ENCODE results near the gene MRPL50.

The MRPL50 gene

DNA sequence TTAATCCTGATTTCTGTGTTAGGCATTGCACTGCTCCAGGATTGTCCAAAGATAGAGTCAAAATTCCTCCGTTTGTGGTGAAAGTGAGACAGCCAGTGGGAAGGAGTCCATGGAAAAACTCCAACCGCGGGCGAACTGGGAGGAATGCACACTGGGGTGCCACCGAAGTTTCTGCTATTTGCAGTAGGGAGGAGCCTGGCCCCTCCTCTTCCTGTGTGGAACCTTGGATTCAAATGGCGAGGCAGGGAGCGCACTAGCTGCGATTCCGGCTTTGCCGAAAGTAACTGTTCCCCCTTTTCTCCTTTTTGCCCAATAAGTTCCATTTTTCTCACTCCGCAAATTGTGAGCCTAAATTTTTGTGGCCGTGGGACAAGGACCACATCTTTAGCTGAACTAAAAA, 22.9 kb downstream of the MRPL50 start:
- H3K27me3 ChIP-seq (ENCODE audit: insufficient read depth, insufficient read length), result no peaks in the 10 kb centered on the region
- DNase-seq (ENCODE audit: low read depth, low spot score), result no peak
- H3K4me1 ChIP-seq (ENCODE audit: insufficient read depth, insufficient read length), result no peaks in the 10 kb centered on the region
- no peak overlapping the region for H3K4me3 ChIP-seq (ENCODE audit: insufficient read length, low read depth)
- H3K9ac ChIP-seq (ENCODE audit: insufficient read length, low read depth), result no peak overlapping the region
- no peaks in the 10 kb centered on the region for H3K36me3 ChIP-seq (ENCODE audit: insufficient read depth, insufficient read length, low read length)
- H3K9me3 ChIP-seq (ENCODE audit: insufficient read depth, low read length), result no peaks in the 10 kb centered on the region
- TF ChIP-seq SUZ12 (IDR thresholded peaks at IDR 0.05; ENCODE audit: extremely low read depth, insufficient read depth, insufficient read length), result no peak
- no peak for TF ChIP-seq YY1 (IDR thresholded peaks at IDR 0.05; ENCODE audit: insufficient read depth, insufficient read length)
- no peak for TF ChIP-seq ZNF274 (IDR thresholded peaks at IDR 0.05; ENCODE audit: low read depth, low read length)

DNA sequence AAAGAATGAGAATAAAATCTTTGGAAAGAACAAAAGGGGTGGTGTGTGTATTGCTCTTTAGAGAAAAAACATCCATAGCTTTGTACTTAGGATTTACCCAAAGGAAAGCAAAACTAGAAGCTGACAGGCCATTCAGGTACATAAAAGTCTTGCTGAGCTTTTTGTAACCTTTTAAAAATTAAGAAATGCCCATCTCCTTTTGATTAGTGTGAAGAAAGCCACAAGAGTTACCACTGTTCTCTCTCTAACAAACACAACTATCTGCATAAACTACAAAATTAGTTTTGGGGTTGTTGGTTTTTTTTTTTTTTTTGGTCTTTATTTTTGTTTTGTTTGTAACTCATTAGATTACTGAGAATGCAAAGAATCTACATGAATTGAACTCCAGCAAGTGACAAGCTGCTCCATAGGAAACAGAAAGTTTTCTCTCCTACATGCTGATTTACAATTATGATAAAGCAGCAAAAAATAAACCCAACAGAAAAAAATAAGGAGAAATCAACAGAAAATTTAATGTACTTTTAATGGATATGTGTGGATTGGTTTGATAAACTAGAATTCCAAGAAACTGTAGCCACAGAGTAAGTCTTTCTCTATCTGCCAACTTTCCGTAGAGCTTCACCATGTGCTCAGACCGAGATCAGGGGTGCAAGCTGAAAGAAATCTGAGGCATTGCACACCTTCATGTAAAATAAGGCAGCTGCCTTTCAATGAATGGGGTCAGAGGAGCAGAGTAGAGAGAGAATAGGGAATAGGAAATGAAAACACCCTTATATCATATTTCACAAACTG, 25.9 kb downstream of the MRPL50 start:
- Histone ChIP-seq H3K9me3 (ENCODE audit: insufficient read depth, low read length) (no peaks in the 10 kb centered on the region), H3K9ac (ENCODE audit: insufficient read length, low read depth) (no peak overlapping the region), H3K4me3 (ENCODE audit: insufficient read length, low read depth) (no peak overlapping the region), H3K36me3 (ENCODE audit: insufficient read depth, insufficient read length, low read length) (no peaks in the 10 kb centered on the region), H3K27me3 (ENCODE audit: insufficient read depth, insufficient read length) (no peaks in the 10 kb centered on the region), H3K4me1 (ENCODE audit: insufficient read depth, insufficient read length) (no peaks in the 10 kb centered on the region)
- no peak for TF ChIP-seq ZNF274 (IDR thresholded peaks at IDR 0.05; ENCODE audit: low read depth, low read length)
- no peak for DNase-seq (ENCODE audit: low read depth, low spot score)

DNA sequence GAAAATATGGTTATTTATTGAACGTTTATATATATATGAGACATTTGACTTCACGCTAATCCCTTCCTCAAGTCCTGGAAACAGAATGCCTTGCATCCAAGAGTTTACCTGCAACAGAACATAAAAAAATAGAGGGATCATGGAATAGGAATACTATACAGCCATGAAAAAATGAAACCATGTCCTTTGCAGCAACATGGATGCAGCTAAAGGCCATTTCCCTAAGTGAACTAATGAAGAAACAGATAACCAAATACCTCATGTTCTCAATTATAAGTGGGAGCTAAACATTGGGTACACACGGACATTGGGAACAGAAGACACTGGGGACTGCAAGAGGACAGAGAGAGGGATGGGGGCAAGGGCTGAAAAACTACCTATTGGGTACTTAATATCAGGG, 26.6 kb downstream of the MRPL50 start:
- no peak for TF ChIP-seq YY1 (IDR thresholded peaks at IDR 0.05; ENCODE audit: insufficient read depth, insufficient read length)
- no peak for TF ChIP-seq SUZ12 (IDR thresholded peaks at IDR 0.05; ENCODE audit: extremely low read depth, insufficient read depth, insufficient read length)
- TF ChIP-seq ZNF274 (IDR thresholded peaks at IDR 0.05; ENCODE audit: low read depth, low read length), result no peak
- H3K36me3 ChIP-seq (ENCODE audit: insufficient read depth, insufficient read length, low read length), result no peaks in the 10 kb centered on the region
- H3K9me3 ChIP-seq (ENCODE audit: insufficient read depth, low read length), result no peaks in the 10 kb centered on the region
- no peaks in the 10 kb centered on the region for H3K4me1 ChIP-seq (ENCODE audit: insufficient read depth, insufficient read length)
- no peak overlapping the region for H3K9ac ChIP-seq (ENCODE audit: insufficient read length, low read depth)
- H3K4me3 ChIP-seq (ENCODE audit: insufficient read length, low read depth), result no peak overlapping the region
- no peak for DNase-seq (ENCODE audit: low read depth, low spot score)
- no peaks in the 10 kb centered on the region for H3K27me3 ChIP-seq (ENCODE audit: insufficient read depth, insufficient read length)

DNA sequence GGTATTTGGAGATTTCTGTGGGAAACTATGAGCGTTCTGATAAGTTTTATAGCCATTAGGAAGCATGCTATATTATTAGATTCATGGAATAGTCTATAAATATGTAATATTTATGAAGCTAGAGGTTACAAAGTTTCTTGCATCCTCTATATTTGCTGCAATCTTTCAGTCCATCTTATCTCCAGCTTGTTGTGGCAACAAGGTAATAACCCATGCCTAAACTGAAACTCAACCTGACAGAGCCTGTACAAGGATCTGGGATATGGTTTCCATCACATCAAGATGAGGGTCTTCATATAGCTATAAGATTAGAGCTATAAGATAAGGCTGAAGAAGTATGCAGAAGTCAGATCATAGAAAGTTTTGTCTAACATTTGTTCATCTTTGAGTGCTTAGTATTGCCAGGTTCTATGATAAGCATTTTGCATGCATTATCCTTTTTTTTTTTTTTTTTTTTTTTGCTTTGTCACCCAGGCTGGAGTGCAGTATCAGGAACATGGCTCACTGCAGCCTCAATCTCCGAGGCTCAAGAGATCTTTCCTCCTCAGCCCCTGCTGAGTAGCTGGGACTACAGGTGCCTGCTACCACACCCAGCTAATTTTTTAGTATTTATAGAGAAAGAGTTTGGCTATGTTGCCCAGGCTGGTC, 28.4 kb downstream of the MRPL50 start:
- Histone ChIP-seq H3K4me3 (ENCODE audit: insufficient read length, low read depth) (no peak overlapping the region), H3K9ac (ENCODE audit: insufficient read length, low read depth) (no peak overlapping the region), H3K4me1 (ENCODE audit: insufficient read depth, insufficient read length) (no peaks in the 10 kb centered on the region), H3K27me3 (ENCODE audit: insufficient read depth, insufficient read length) (no peaks in the 10 kb centered on the region), H3K9me3 (ENCODE audit: insufficient read depth, low read length) (no peaks in the 10 kb centered on the region), H3K36me3 (ENCODE audit: insufficient read depth, insufficient read length, low read length) (no peaks in the 10 kb centered on the region)
- no peak for DNase-seq (ENCODE audit: low read depth, low spot score)
- no peak for TF ChIP-seq YY1 (IDR thresholded peaks at IDR 0.05; ENCODE audit: insufficient read depth, insufficient read length)
- TF ChIP-seq SUZ12 (IDR thresholded peaks at IDR 0.05; ENCODE audit: extremely low read depth, insufficient read depth, insufficient read length), result no peak

DNA sequence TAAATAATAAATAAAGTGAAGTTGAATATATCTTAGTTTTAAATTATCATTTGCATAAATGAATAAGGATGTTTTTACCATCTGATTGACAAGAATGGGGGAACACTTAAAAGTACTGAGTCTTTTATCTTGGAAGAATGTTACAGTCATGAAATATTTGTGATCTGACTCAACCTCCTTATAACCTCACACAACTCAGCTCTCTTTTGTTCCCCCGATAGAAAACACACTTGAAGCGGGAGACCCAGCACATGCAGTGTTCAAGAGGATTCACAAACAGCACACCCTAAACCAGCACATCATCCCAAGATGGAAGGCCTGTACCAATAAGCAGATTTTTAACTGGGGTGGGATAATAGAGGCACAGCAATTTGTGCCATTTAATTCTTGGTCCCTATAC, 29.1 kb downstream of the MRPL50 start:
- H3K27me3 ChIP-seq (ENCODE audit: insufficient read depth, insufficient read length), result no peaks in the 10 kb centered on the region
- H3K4me1 ChIP-seq (ENCODE audit: insufficient read depth, insufficient read length), result no peaks in the 10 kb centered on the region
- no peaks in the 10 kb centered on the region for H3K36me3 ChIP-seq (ENCODE audit: insufficient read depth, insufficient read length, low read length)
- no peak for TF ChIP-seq SUZ12 (IDR thresholded peaks at IDR 0.05; ENCODE audit: extremely low read depth, insufficient read depth, insufficient read length)
- no peak for TF ChIP-seq YY1 (IDR thresholded peaks at IDR 0.05; ENCODE audit: insufficient read depth, insufficient read length)
- no peak for TF ChIP-seq ZNF274 (IDR thresholded peaks at IDR 0.05; ENCODE audit: low read depth, low read length)
- H3K9ac ChIP-seq (ENCODE audit: insufficient read length, low read depth), result no peak overlapping the region
- DNase-seq (ENCODE audit: low read depth, low spot score), result no peak
- no peaks in the 10 kb centered on the region for H3K9me3 ChIP-seq (ENCODE audit: insufficient read depth, low read length)
- H3K4me3 ChIP-seq (ENCODE audit: insufficient read length, low read depth), result no peak overlapping the region

DNA sequence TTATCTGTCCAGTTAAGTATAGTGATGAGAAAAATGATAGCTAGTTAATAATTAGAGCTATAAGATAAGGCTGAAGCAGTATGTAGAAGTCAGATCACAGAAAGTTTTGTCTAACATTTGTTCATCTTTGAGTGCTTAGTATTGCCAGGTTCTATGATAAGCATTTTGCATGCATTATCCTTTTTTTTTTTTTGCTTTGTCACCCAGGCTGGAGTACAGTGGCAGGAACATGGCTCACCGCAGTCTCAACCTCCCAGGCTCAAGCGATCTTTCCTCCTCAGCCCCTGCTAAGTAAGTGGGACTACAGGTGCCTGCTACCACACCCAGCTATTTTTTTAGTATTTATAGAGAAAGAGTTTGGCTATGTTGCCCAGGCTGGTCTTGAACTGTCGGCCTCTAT, 31.1 kb downstream of the MRPL50 start:
- no peaks in the 10 kb centered on the region for H3K4me1 ChIP-seq (ENCODE audit: insufficient read depth, insufficient read length)
- no peak overlapping the region for H3K4me3 ChIP-seq (ENCODE audit: insufficient read length, low read depth)
- H3K9me3 ChIP-seq (ENCODE audit: insufficient read depth, low read length), result no peaks in the 10 kb centered on the region
- H3K36me3 ChIP-seq (ENCODE audit: insufficient read depth, insufficient read length, low read length), result no peaks in the 10 kb centered on the region
- no peak for TF ChIP-seq ZNF274 (IDR thresholded peaks at IDR 0.05; ENCODE audit: low read depth, low read length)
- no peak for TF ChIP-seq YY1 (IDR thresholded peaks at IDR 0.05; ENCODE audit: insufficient read depth, insufficient read length)
- TF ChIP-seq SUZ12 (IDR thresholded peaks at IDR 0.05; ENCODE audit: extremely low read depth, insufficient read depth, insufficient read length), result no peak
- no peak for DNase-seq (ENCODE audit: low read depth, low spot score)
- H3K27me3 ChIP-seq (ENCODE audit: insufficient read depth, insufficient read length), result no peaks in the 10 kb centered on the region
- no peak overlapping the region for H3K9ac ChIP-seq (ENCODE audit: insufficient read length, low read depth)

DNA sequence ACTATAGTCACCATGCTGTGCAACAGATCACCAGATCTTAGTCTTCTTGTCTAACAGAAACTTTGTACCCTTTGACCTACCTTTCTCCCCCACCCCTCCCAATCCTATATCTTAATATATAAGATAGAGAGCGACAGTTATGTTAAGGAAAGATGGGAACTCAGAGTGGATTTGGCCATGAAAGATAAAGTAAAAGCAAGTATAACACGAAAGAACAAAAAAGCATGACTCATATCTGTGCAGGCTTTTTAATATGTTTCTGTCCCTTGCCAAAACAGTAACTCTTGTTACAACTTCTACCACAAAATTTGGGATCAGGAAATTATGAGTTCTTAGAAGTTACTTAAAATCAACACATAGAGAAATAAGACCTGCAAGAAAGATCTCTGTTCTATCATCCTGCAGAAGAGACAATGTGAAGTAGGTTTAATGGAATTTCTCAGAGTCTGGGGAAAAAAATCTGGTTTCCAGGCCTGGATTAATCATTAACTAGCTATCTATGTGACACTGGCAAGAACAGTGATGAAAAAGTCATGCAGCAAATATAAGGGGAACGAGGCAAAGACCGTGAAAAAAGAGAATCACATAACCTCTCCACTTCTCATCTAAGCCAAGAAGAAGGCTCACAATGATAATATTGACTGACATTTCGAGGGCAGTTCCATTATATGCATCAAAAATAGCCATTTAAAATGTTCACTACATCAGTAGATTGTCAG, 32.2 kb downstream of the MRPL50 start:
- H3K4me3 ChIP-seq (ENCODE audit: insufficient read length, low read depth), result no peak overlapping the region
- no peak for DNase-seq (ENCODE audit: low read depth, low spot score)
- TF ChIP-seq ZNF274 (IDR thresholded peaks at IDR 0.05; ENCODE audit: low read depth, low read length) (no peak), SUZ12 (IDR thresholded peaks at IDR 0.05; ENCODE audit: extremely low read depth, insufficient read depth, insufficient read length) (no peak), YY1 (IDR thresholded peaks at IDR 0.05; ENCODE audit: insufficient read depth, insufficient read length) (no peak)
- H3K9ac ChIP-seq (ENCODE audit: insufficient read length, low read depth), result no peak overlapping the region
- H3K36me3 ChIP-seq (ENCODE audit: insufficient read depth, insufficient read length, low read length), result no peaks in the 10 kb centered on the region
- no peaks in the 10 kb centered on the region for H3K27me3 ChIP-seq (ENCODE audit: insufficient read depth, insufficient read length)
- no peaks in the 10 kb centered on the region for H3K9me3 ChIP-seq (ENCODE audit: insufficient read depth, low read length)
- H3K4me1 ChIP-seq (ENCODE audit: insufficient read depth, insufficient read length), result no peaks in the 10 kb centered on the region
